Panc1 (cell line): ENCODE data around the gene GPR158. TPM values are rescaled to one million over a fixed set of nuclear protein-coding genes. Genes with fewer than 3 reads are reported as not detected.

Experiments
- ATAC-seq: fragments of 200-7000 bp; cut with Tn5 transposase; 2 replicates; pipeline ENCODE4 v1.9.1; 2020; ENCODE audit warnings: mild to moderate bottlenecking, moderate library complexity
- BruUV-seq: library from RNA; stranded (reverse); fragments of 400-500 nt; replicated peaks from 2 replicates; lab custom pipeline; 2021; lab: Mats Ljungman, UMichigan
- CTCF ChIA-PET: fragments of 300-600 bp; sonication (Branson Sonifier 250); formaldehyde crosslinking; loops from one replicate; lab custom pipeline; 2022; ENCODE audit warnings: antibody characterized with exemption; lab: Charles Lee
- POLR2A ChIA-PET: fragments of 300-600 bp; sonication (Branson Sonifier 250); formaldehyde crosslinking; loops from one replicate; lab custom pipeline; 2022; ENCODE audit warnings: antibody characterized with exemption; lab: Charles Lee
- DNase-seq: peaks from one replicate; pipeline ENCODE4 v3.0.0-alpha.2; 2010; ENCODE audit warnings: low read depth, low spot score
- H3K27ac ChIP-seq: 2 replicates; pipeline ENCODE4 v1.5.1; 2011; ENCODE audit warnings: mild to moderate bottlenecking, low read length, inconsistent platforms
- H3K27me3 ChIP-seq: fragments of 200-500 bp; sonication (Bioruptor generic); 2 replicates; pipeline ENCODE4 v1.6.0; 2014; ENCODE audit warnings: low read length, inconsistent platforms; ENCODE audit not compliant: control insufficient read depth, insufficient read depth
- H3K36me3 ChIP-seq: fragments of 200-500 bp; sonication (Bioruptor generic); 2 replicates; pipeline ENCODE4 v1.5.1; 2014; ENCODE audit warnings: inconsistent platforms, mild to moderate bottlenecking, low read length, moderate library complexity; ENCODE audit not compliant: control insufficient read depth, insufficient read depth
- H3K4me1 ChIP-seq: 2 replicates; pipeline ENCODE4 v1.5.1; 2011; ENCODE audit warnings: inconsistent platforms, mild to moderate bottlenecking, low read length, moderate library complexity; ENCODE audit not compliant: control insufficient read depth, insufficient read depth
- H3K4me3 ChIP-seq, 2 experiments: 2 replicates each; pipeline ENCODE4 v1.5.1; 2011 to 2012; ENCODE audit warnings: low read depth in 2 of 2, low read length in 2 of 2, mild to moderate bottlenecking in 2 of 2, inconsistent platforms in 1 of 2, moderate library complexity in 1 of 2
- H3K9me3 ChIP-seq: fragments of 200-500 bp; sonication (Bioruptor generic); 2 replicates; pipeline ENCODE4 v1.5.1; 2014; ENCODE audit warnings: low read depth, mild to moderate bottlenecking, inconsistent platforms, low read length, moderate library complexity; ENCODE audit not compliant: control insufficient read depth, insufficient read depth
- POLR2AphosphoS5 ChIP-seq: IDR thresholded peaks from 2 replicates; pipeline ENCODE4 v1.6.1; 2012; ENCODE audit warnings: mild to moderate bottlenecking, low read depth, low read length, moderate library complexity
- SIN3A ChIP-seq: IDR thresholded peaks from 2 replicates; pipeline ENCODE4 v1.6.1; 2012; ENCODE audit warnings: low read depth, mild to moderate bottlenecking, low read length, moderate library complexity, borderline replicate concordance; ENCODE audit not compliant: insufficient read depth
- TCF7L2 ChIP-seq: IDR thresholded peaks from 2 replicates; pipeline ENCODE4 v1.6.1; 2011; ENCODE audit warnings: mild to moderate bottlenecking, low read depth, low read length, inconsistent platforms
- in situ Hi-C: cut with HindIII; loops from 2 replicates; pipeline ENCODE4 v1.10.0; 2016; ENCODE audit warnings: low sequenced_read_pairs, low pct_unique_long_range_greater_than_20kb
- intact Hi-C: fragments of 100-400 bp; cut with micrococcal nuclease; formaldehyde crosslinking; loops from one replicate; pipeline ENCODE4 v1.10.0; 2022; ENCODE audit not compliant: unreplicated experiment
- total RNA-seq: library from RNA; stranded (reverse); gene quantifications from one replicate; pipeline ENCODE4 v1.2.1, GENCODE V29; 2021; ENCODE audit not compliant: unreplicated experiment
- TF ChIP-seq, protein P1 (sequence below), 2 experiments: IDR thresholded peaks; 2 replicates each; pipeline ENCODE4 v1.6.1; 2011 to 2012; ENCODE audit warnings: low read depth in 2 of 2, control low read depth in 1 of 2, low read length in 1 of 2, mild to moderate bottlenecking in 1 of 2, moderate library complexity in 1 of 2; ENCODE audit not compliant: insufficient read depth in 1 of 2
- TF ChIP-seq, protein P2 (sequence below): fragments of 450-650 bp; IDR thresholded peaks from 2 replicates; pipeline ENCODE4 v1.5.1; 2017; ENCODE audit warnings: mild to moderate bottlenecking

GPR158 gene
- total RNA-seq, 1 experiment from 2014 or later: 0.64 TPM

DNA sequence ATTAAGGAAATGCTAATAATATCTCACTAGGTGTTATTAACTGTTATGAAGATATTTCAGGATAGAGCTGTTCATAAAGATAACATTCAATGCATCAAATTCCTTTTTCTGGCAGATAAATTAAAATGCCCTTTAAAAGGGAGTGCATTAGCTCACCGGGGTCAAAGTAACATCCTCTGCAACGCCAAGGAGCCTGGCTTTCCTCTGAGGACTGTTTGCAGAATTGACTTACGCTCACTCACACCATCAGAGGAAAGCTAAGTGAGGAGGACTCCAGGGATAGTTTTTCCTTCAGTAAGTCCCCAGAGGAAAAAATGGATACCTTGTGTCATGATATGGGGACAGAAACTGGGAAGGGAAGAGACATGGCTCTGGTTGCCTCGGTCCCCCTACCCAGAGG, 45.2 kb upstream of the GPR158 start:
- TF ChIP-seq SIN3A: no peak
- TF ChIP-seq TCF7L2: no peak
- TF ChIP-seq, protein P1, sequence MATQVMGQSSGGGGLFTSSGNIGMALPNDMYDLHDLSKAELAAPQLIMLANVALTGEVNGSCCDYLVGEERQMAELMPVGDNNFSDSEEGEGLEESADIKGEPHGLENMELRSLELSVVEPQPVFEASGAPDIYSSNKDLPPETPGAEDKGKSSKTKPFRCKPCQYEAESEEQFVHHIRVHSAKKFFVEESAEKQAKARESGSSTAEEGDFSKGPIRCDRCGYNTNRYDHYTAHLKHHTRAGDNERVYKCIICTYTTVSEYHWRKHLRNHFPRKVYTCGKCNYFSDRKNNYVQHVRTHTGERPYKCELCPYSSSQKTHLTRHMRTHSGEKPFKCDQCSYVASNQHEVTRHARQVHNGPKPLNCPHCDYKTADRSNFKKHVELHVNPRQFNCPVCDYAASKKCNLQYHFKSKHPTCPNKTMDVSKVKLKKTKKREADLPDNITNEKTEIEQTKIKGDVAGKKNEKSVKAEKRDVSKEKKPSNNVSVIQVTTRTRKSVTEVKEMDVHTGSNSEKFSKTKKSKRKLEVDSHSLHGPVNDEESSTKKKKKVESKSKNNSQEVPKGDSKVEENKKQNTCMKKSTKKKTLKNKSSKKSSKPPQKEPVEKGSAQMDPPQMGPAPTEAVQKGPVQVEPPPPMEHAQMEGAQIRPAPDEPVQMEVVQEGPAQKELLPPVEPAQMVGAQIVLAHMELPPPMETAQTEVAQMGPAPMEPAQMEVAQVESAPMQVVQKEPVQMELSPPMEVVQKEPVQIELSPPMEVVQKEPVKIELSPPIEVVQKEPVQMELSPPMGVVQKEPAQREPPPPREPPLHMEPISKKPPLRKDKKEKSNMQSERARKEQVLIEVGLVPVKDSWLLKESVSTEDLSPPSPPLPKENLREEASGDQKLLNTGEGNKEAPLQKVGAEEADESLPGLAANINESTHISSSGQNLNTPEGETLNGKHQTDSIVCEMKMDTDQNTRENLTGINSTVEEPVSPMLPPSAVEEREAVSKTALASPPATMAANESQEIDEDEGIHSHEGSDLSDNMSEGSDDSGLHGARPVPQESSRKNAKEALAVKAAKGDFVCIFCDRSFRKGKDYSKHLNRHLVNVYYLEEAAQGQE (IDR thresholded peaks at IDR 0.05; ENCODE audit: insufficient read depth in 1 of 2, low read depth in 2 of 2, low read length in 1 of 2): no peak
- TF ChIP-seq, protein P2, sequence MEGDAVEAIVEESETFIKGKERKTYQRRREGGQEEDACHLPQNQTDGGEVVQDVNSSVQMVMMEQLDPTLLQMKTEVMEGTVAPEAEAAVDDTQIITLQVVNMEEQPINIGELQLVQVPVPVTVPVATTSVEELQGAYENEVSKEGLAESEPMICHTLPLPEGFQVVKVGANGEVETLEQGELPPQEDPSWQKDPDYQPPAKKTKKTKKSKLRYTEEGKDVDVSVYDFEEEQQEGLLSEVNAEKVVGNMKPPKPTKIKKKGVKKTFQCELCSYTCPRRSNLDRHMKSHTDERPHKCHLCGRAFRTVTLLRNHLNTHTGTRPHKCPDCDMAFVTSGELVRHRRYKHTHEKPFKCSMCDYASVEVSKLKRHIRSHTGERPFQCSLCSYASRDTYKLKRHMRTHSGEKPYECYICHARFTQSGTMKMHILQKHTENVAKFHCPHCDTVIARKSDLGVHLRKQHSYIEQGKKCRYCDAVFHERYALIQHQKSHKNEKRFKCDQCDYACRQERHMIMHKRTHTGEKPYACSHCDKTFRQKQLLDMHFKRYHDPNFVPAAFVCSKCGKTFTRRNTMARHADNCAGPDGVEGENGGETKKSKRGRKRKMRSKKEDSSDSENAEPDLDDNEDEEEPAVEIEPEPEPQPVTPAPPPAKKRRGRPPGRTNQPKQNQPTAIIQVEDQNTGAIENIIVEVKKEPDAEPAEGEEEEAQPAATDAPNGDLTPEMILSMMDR: no peak
- no peak for TF ChIP-seq POLR2AphosphoS5
- Histone ChIP-seq H3K4me3 (no peak overlapping the region), H3K36me3 (no peaks in the 10 kb centered on the region), H3K27ac (no peak overlapping the region), H3K9me3 (no peaks in the 10 kb centered on the region), H3K27me3 (no peaks in the 10 kb centered on the region), H3K4me1 (no peaks in the 10 kb centered on the region)
- no peak for ATAC-seq
- no peak for DNase-seq
- no TSS peak for BruUV-seq
- POLR2A ChIA-PET: no interaction called here
- CTCF ChIA-PET: no interaction called here
- in situ Hi-C loops: no loop called here
- intact Hi-C loops: no loop called here

DNA sequence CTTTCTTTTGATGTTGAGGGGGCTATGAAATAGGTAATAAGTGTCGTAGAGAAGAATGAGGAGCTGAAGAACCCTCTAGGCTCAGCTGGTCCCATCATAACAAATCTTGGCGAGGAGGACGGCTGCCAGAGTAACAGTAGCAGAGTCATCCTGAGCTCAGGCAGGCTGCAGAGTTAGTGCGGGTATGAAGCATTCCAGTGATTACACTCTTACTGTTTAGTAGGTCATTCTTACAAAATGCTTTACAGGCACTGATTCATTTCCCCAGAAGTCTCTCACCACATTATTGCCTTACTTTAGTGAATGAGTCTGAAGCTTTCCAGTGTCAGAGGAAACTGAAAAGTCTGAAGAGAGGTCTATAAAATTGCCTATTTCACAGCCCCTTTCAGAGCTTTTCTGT, 43.9 kb upstream of the GPR158 start:
- Histone ChIP-seq H3K4me3 (no peak overlapping the region), H3K27ac (no peak overlapping the region), H3K36me3 (no peaks in the 10 kb centered on the region), H3K27me3 (no peaks in the 10 kb centered on the region), H3K4me1 (no peaks in the 10 kb centered on the region), H3K9me3 (no peaks in the 10 kb centered on the region)
- DNase-seq: no peak
- intact Hi-C loops: no loop called here
- POLR2A ChIA-PET: no interaction called here
- BruUV-seq: no TSS peak
- in situ Hi-C loops: no loop called here
- TF ChIP-seq, protein P2: no peak
- ATAC-seq: no peak
- CTCF ChIA-PET: no interaction called here
